ENCODE measurements around the gene HBQ1.

The HBQ1 gene

DNA sequence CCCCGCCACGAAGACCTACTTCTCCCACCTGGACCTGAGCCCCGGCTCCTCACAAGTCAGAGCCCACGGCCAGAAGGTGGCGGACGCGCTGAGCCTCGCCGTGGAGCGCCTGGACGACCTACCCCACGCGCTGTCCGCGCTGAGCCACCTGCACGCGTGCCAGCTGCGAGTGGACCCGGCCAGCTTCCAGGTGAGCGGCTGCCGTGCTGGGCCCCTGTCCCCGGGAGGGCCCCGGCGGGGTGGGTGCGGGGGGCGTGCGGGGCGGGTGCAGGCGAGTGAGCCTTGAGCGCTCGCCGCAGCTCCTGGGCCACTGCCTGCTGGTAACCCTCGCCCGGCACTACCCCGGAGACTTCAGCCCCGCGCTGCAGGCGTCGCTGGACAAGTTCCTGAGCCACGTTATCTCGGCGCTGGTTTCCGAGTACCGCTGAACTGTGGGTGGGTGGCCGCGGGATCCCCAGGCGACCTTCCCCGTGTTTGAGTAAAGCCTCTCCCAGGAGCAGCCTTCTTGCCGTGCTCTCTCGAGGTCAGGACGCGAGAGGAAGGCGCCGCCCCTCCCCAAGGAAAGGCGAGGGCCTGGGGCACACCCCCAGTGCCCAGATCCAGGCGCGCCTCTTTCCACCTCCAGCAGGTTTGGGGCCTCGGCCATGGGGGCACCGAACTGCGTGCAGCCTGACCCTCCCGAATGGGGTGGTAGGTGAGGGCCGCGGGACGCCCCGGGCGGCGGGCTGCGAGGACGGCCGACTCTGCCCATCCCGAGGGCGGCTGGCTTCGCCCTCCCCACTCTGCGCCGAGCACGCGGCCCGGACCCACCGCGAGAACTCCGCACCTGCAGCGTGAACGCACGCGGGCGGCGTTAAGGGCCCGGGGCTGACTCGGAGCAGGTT lies 664 bp downstream of the HBQ1 start:
- peak overlapping the region; percentile 39 for H3K4me3 ChIP-seq (ENCODE audit: low read length)
- H3K36me3 ChIP-seq (ENCODE audit: control insufficient read depth, low read length), result no peaks in the 10 kb centered on the region
- H3K4me1 ChIP-seq (ENCODE audit: control insufficient read depth, low read length), result peaks cover 10% of the 10 kb centered on the region
- peaks cover 13% of the 10 kb centered on the region for H3K27me3 ChIP-seq (ENCODE audit: control insufficient read depth, low read length)
- peaks cover 14% of the 10 kb centered on the region for H3F3A ChIP-seq (ENCODE audit: control insufficient read depth, insufficient read depth)
- H3K9me2 ChIP-seq (replicated peaks; ENCODE audit: control insufficient read depth, low read length), result no peaks in the 10 kb centered on the region
- H4K20me1 ChIP-seq (ENCODE audit: control insufficient read depth, insufficient read depth, low read depth, low read length), result no peaks in the 10 kb centered on the region
- TF ChIP-seq EZH2phosphoT487 (IDR thresholded peaks at IDR 0.05; ENCODE audit: borderline replicate concordance, low read length), result no peak
- TF ChIP-seq, protein P1, sequence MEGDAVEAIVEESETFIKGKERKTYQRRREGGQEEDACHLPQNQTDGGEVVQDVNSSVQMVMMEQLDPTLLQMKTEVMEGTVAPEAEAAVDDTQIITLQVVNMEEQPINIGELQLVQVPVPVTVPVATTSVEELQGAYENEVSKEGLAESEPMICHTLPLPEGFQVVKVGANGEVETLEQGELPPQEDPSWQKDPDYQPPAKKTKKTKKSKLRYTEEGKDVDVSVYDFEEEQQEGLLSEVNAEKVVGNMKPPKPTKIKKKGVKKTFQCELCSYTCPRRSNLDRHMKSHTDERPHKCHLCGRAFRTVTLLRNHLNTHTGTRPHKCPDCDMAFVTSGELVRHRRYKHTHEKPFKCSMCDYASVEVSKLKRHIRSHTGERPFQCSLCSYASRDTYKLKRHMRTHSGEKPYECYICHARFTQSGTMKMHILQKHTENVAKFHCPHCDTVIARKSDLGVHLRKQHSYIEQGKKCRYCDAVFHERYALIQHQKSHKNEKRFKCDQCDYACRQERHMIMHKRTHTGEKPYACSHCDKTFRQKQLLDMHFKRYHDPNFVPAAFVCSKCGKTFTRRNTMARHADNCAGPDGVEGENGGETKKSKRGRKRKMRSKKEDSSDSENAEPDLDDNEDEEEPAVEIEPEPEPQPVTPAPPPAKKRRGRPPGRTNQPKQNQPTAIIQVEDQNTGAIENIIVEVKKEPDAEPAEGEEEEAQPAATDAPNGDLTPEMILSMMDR (IDR thresholded peaks at IDR 0.05; ENCODE audit: low read depth, low read length, poor library complexity, severe bottlenecking), result no peak
- H3K4me2 ChIP-seq (ENCODE audit: low read length), result peak overlapping the region; percentile 60
- no peaks in the 10 kb centered on the region for H3K9me3 ChIP-seq (ENCODE audit: control insufficient read depth, insufficient read depth, low read length)
- no peak overlapping the region for H3K27ac ChIP-seq (ENCODE audit: low read depth, low read length)
- H3K79me2 ChIP-seq (ENCODE audit: control insufficient read depth, low read length), result no peaks in the 10 kb centered on the region

DNA sequence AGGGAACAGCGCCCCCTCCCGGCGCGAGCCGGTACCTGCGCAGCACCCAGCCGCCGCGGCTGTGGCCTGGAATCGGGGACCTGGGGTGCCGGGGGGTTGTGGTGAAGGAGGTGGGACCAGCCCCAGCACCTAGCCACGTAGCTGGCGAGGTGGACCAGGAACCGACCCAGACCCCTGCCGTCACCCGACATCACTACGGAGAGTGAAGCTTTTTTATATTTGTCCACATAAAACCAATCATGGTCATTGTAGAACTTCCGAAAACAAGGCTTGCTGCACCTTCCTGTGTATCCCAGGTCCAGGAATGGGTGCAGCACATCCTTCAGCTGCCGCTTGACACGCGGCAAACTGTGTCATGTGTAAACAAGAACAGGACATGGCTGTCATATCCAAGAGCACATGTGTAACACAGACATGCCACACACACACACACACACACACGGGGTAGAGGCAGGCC lies 1.3 kb downstream of the HBQ1 start:
- no peaks in the 10 kb centered on the region for H3K9me3 ChIP-seq (ENCODE audit: control insufficient read depth, insufficient read depth, low read length)
- H3K36me3 ChIP-seq (ENCODE audit: control insufficient read depth, low read length), result no peaks in the 10 kb centered on the region
- peaks cover 10% of the 10 kb centered on the region for H3K4me1 ChIP-seq (ENCODE audit: control insufficient read depth, low read length)
- no peaks in the 10 kb centered on the region for H4K20me1 ChIP-seq (ENCODE audit: control insufficient read depth, insufficient read depth, low read depth, low read length)
- H3K4me3 ChIP-seq (ENCODE audit: low read length), result peak overlapping the region; percentile 39; the same call in 1 of the 2 replicates
- no peaks in the 10 kb centered on the region for H3K79me2 ChIP-seq (ENCODE audit: control insufficient read depth, low read length)
- TF ChIP-seq, protein P1 (IDR thresholded peaks at IDR 0.05; ENCODE audit: low read depth, low read length, poor library complexity, severe bottlenecking), result peak; percentile 96
- TF ChIP-seq EZH2phosphoT487 (IDR thresholded peaks at IDR 0.05; ENCODE audit: borderline replicate concordance, low read length), result no peak
- H3F3A ChIP-seq (ENCODE audit: control insufficient read depth, insufficient read depth), result peaks cover 14% of the 10 kb centered on the region
- no peak overlapping the region for H3K27ac ChIP-seq (ENCODE audit: low read depth, low read length)
- peak overlapping the region; percentile 60 for H3K4me2 ChIP-seq (ENCODE audit: low read length)
- H3K9me2 ChIP-seq (replicated peaks; ENCODE audit: control insufficient read depth, low read length), result no peaks in the 10 kb centered on the region
- H3K27me3 ChIP-seq (ENCODE audit: control insufficient read depth, low read length), result peaks cover 13% of the 10 kb centered on the region

DNA sequence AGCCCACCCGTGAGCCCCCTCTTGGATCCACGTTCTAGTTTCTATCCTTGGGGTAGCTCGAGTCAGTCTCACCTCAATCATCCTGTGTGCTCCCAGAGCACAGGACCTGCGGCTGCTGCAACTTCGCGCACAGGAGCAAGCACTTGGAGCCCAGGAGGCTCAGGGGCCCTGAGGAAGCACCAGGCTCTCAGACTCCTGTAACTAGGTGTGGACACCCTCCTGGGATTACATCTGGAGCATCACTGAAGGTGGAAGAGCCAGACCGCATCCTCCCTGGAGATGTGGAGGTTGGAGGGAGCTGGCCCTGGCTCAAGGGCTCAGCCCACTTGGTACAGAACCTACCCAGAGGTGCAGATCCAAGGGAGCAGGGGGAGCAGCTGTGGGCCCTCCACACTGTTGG lies 2.7 kb downstream of the HBQ1 start:
- H4K20me1 ChIP-seq (ENCODE audit: control insufficient read depth, insufficient read depth, low read depth, low read length), result no peaks in the 10 kb centered on the region
- H3K79me2 ChIP-seq (ENCODE audit: control insufficient read depth, low read length), result no peaks in the 10 kb centered on the region
- no peak for TF ChIP-seq EZH2phosphoT487 (IDR thresholded peaks at IDR 0.05; ENCODE audit: borderline replicate concordance, low read length)
- TF ChIP-seq, protein P1 (IDR thresholded peaks at IDR 0.05; ENCODE audit: low read depth, low read length, poor library complexity, severe bottlenecking), result no peak
- H3K4me1 ChIP-seq (ENCODE audit: control insufficient read depth, low read length), result peaks cover 10% of the 10 kb centered on the region
- peaks cover 8% of the 10 kb centered on the region for H3K36me3 ChIP-seq (ENCODE audit: control insufficient read depth, low read length)
- no peak overlapping the region for H3K4me3 ChIP-seq (ENCODE audit: low read length)
- H3K27ac ChIP-seq (ENCODE audit: low read depth, low read length), result no peak overlapping the region
- H3K27me3 ChIP-seq (ENCODE audit: control insufficient read depth, low read length), result peaks cover 5% of the 10 kb centered on the region; the same call in 1 of the 2 replicates
- H3K4me2 ChIP-seq (ENCODE audit: low read length), result no peak overlapping the region
- no peaks in the 10 kb centered on the region for H3K9me2 ChIP-seq (replicated peaks; ENCODE audit: control insufficient read depth, low read length)
- H3K9me3 ChIP-seq (ENCODE audit: control insufficient read depth, insufficient read depth, low read length), result no peaks in the 10 kb centered on the region
- peaks cover 14% of the 10 kb centered on the region for H3F3A ChIP-seq (ENCODE audit: control insufficient read depth, insufficient read depth)

Data from DOHH2 (cell line).